Measurements from ENCODE around the gene ENTPD2.

- TF ChIP-seq USF2 (CRISPR knock-in tag; IDR thresholded peaks at IDR 0.05), result no peak
- no peak for TF ChIP-seq CTCF (IDR thresholded peaks at IDR 0.05)
- no peak for TF ChIP-seq ATF3 (CRISPR knock-in tag; conservative IDR thresholded peaks at IDR 0.05)
Observed at GRCh38 chr9:137018761-137019559, 34.9 kb downstream of the ENTPD2 start.
